AG10803 (cell line): ENCODE results near the gene MDM1.

ENCODE experiments used
- DNase-seq: peaks from one replicate; pipeline ENCODE4 v3.0.0; 2010; ENCODE audit warnings: low read depth
- H3K4me3 ChIP-seq: 2 replicates; pipeline ENCODE4 v1.5.1; 2011; ENCODE audit warnings: mild to moderate bottlenecking, low read length, control low read depth
- TF ChIP-seq, protein P1 (sequence below): conservative IDR thresholded peaks from 2 replicates; pipeline ENCODE4 v1.5.1; 2011; ENCODE audit warnings: mild to moderate bottlenecking, low read length, control low read depth, inconsistent platforms

MDM1 gene

GRCh38 chr12:68286396-68286795 is 45.8 kb downstream of the MDM1 start:
- TF ChIP-seq, protein P1, sequence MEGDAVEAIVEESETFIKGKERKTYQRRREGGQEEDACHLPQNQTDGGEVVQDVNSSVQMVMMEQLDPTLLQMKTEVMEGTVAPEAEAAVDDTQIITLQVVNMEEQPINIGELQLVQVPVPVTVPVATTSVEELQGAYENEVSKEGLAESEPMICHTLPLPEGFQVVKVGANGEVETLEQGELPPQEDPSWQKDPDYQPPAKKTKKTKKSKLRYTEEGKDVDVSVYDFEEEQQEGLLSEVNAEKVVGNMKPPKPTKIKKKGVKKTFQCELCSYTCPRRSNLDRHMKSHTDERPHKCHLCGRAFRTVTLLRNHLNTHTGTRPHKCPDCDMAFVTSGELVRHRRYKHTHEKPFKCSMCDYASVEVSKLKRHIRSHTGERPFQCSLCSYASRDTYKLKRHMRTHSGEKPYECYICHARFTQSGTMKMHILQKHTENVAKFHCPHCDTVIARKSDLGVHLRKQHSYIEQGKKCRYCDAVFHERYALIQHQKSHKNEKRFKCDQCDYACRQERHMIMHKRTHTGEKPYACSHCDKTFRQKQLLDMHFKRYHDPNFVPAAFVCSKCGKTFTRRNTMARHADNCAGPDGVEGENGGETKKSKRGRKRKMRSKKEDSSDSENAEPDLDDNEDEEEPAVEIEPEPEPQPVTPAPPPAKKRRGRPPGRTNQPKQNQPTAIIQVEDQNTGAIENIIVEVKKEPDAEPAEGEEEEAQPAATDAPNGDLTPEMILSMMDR = no peak
- no peak for DNase-seq
- H3K4me3 ChIP-seq = no peak overlapping the region

DNA sequence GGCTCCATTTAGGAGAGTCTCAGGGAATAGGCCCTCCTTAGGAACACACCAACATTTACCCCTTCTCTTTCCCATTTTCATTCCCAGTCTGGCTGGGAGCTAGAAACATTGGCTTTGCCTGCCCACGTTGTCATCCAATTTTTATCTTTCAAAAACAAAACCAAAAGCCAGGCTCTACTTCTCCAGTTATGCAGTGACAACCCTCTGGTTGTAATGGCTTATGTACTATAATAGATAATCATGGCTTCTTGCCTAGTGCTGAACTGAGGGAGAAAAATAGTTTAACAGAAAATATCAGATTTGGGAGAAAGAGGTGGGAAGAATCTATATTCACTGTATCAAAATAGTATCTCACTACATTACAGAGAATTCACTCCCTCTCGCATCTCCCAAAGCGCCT is 46.6 kb downstream of the MDM1 start:
- TF ChIP-seq, protein P1 = no peak
- no peak for DNase-seq
- H3K4me3 ChIP-seq = no peak overlapping the region

- TF ChIP-seq, protein P1 = no peak
- DNase-seq = no peak
- H3K4me3 ChIP-seq = no peak overlapping the region
Measured at GRCh38 chr12:68281322-68282077, 50.7 kb downstream of the MDM1 start.

- TF ChIP-seq, protein P1 = no peak
- H3K4me3 ChIP-seq = no peak overlapping the region
- DNase-seq = no peak
Measured at GRCh38 chr12:68280240-68280639, 51.9 kb downstream of the MDM1 start.

DNA sequence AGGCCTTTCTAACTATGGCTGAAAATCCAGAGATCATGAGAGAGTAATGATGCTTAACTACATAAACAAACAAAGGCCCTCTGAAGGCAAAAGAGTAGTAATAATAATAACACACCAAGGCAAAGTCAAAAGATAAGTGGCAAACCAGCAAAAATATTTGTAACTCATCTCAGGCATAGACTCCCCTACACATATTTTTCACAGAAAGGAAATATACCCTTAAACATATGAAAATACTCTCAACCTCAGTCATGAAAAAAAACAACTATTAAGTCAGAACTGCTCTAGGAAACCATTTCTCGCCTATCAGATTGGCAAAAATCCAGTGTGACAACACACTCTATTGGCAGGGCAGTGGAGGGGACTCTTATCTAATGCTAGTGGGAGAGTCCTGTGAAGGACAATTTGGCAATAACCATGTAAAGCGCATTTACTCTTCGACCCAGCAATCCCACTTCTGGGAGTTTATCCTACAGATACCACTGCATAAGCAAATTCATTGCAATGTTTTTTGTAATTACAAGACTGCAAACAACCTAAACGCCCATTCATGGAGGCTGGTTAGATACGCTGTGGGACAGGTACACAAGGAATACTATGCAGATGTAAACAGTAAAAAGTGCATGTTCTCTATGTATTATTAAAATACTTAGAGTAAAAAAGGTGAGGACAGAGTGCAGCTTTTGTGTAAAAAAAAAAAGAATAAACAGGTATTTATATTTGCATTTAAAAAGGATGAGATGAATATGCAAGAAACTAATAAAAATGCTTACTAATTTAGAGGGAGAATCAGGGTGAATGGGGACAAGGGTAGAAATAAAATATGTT is 52.7 kb downstream of the MDM1 start:
- H3K4me3 ChIP-seq = no peak overlapping the region
- TF ChIP-seq, protein P1 = no peak
- no peak for DNase-seq

- DNase-seq = peak; percentile 7
- TF ChIP-seq, protein P1 = no peak
- H3K4me3 ChIP-seq = no peak overlapping the region
Measured at GRCh38 chr12:68276402-68276930, 55.7 kb downstream of the MDM1 start.
